Measurements from ENCODE around the gene PP2D1. TPM values are rescaled to one million over a fixed set of nuclear protein-coding genes. Genes with fewer than 3 reads are reported as not detected.

The PP2D1 gene
- total RNA-seq (2021) (not detected in 2 replicates), Bru-seq, nascent RNA (not detected), BruChase-seq, experiment 1, labeled RNA remaining after a 2-hour chase (percentile 3 among the genes with signal in this experiment), BruChase-seq, experiment 2, labeled RNA remaining after a 6-hour chase (not detected)
- long read RNA-seq, partial matches to known transcripts = 0 of 3 reads
- long read RNA-seq, other reads (novel, unspliced or antisense) = 3 of 3 reads

- Histone ChIP-seq H3K9me3 (ENCODE audit: low read depth, low read length, poor library complexity, severe bottlenecking) (no peaks in the 10 kb centered on the region), H3K27me3 (replicated peaks; ENCODE audit: insufficient read depth, low read depth, low read length, poor library complexity) (no peaks in the 10 kb centered on the region), H3K36me3 (ENCODE audit: insufficient read depth, low read length, poor library complexity, severe bottlenecking) (no peaks in the 10 kb centered on the region), H3K4me3 (ENCODE audit: low read depth, low read length, poor library complexity, severe bottlenecking) (no peak within 1 kb of the TSS), H3K4me1 (ENCODE audit: insufficient read depth, low read length, poor library complexity, severe bottlenecking) (no peaks in the 10 kb centered on the region), H3K27ac (ENCODE audit: low read depth, low read length, poor library complexity, severe bottlenecking) (no peak within 1 kb of the TSS)
- POLR2A ChIA-PET (ENCODE audit: low non-redundant PET) = no interaction called here
- BruUV-seq (replicated peaks) = no TSS peak
- CTCF ChIA-PET = no interaction called here
- intact Hi-C loops (cut with micrococcal nuclease; ENCODE audit: unreplicated experiment) = no loop called here
- DNase-seq (ENCODE audit: low spot score) = no peak
- TF ChIP-seq CTCF (conservative IDR thresholded peaks at IDR 0.05; ENCODE audit: low read depth, low read length) = no peak
- no peak for TF ChIP-seq EZH2 (IDR thresholded peaks at IDR 0.05; ENCODE audit: borderline replicate concordance, low read depth, low read length, poor library complexity, severe bottlenecking)
Measured at GRCh38 chr3:20012164-20012563, at the start of gene PP2D1. TSS of gene PP2D1 (minus strand) at chr3:20012264. CDS start at chr3:20012072, 192 bp downstream.

DNA sequence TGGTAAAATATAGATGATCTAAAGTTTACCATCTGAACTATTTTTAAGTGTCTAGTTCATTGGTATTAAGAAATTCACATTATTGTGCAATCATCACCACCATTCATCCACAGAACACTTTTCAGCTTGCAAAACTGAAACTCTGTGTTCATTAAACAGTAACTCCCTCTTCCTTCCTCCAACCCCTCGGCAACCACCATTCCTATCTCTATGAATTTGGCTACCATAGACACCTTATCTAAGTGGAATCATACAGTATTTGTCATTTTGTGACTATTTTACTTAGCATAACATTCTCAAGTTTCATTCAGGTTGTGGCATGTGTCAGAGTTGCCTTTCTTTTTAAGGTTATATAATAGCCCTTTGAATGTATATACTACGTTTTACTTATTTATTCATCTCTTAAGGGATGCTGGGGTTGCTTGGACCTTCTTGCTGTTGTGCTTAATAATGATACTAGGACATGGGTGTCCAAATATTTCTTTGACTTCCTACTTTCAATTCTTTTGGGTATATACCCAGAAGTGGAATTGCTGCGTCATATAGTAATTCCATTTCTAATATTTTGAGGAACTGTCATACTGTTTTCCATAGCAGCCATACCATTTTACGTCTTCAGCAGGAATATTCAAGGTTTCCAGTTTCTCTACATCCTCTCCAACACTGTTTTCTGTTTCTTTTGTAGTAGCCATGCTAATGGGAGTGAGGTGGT, 49.1 kb upstream of the PP2D1 start:
- POLR2A ChIA-PET (ENCODE audit: low non-redundant PET) = no interaction called here
- H3K27me3 ChIP-seq (replicated peaks; ENCODE audit: insufficient read depth, low read depth, low read length, poor library complexity) = no peaks in the 10 kb centered on the region
- intact Hi-C loops (cut with micrococcal nuclease; ENCODE audit: unreplicated experiment) = no loop called here
- BruUV-seq (replicated peaks) = no TSS peak
- H3K36me3 ChIP-seq (ENCODE audit: insufficient read depth, low read length, poor library complexity, severe bottlenecking) = no peaks in the 10 kb centered on the region
- DNase-seq (ENCODE audit: low spot score) = no peak
- TF ChIP-seq CTCF (conservative IDR thresholded peaks at IDR 0.05; ENCODE audit: low read depth, low read length) (no peak), EZH2 (IDR thresholded peaks at IDR 0.05; ENCODE audit: borderline replicate concordance, low read depth, low read length, poor library complexity, severe bottlenecking) (no peak)
- no peaks in the 10 kb centered on the region for H3K9me3 ChIP-seq (ENCODE audit: low read depth, low read length, poor library complexity, severe bottlenecking)
- H3K4me1 ChIP-seq (ENCODE audit: insufficient read depth, low read length, poor library complexity, severe bottlenecking) = no peaks in the 10 kb centered on the region
- no peak overlapping the region for H3K27ac ChIP-seq (ENCODE audit: low read depth, low read length, poor library complexity, severe bottlenecking)
- CTCF ChIA-PET = no interaction called here
- no peak overlapping the region for H3K4me3 ChIP-seq (ENCODE audit: low read depth, low read length, poor library complexity, severe bottlenecking)

- no TSS peak for BruUV-seq (replicated peaks)
- TF ChIP-seq EZH2 (IDR thresholded peaks at IDR 0.05; ENCODE audit: borderline replicate concordance, low read depth, low read length, poor library complexity, severe bottlenecking) (no peak), CTCF (conservative IDR thresholded peaks at IDR 0.05; ENCODE audit: low read depth, low read length) (no peak)
- Histone ChIP-seq H3K36me3 (ENCODE audit: insufficient read depth, low read length, poor library complexity, severe bottlenecking) (no peaks in the 10 kb centered on the region), H3K27ac (ENCODE audit: low read depth, low read length, poor library complexity, severe bottlenecking) (no peak overlapping the region), H3K27me3 (replicated peaks; ENCODE audit: insufficient read depth, low read depth, low read length, poor library complexity) (no peaks in the 10 kb centered on the region), H3K9me3 (ENCODE audit: low read depth, low read length, poor library complexity, severe bottlenecking) (no peaks in the 10 kb centered on the region), H3K4me1 (ENCODE audit: insufficient read depth, low read length, poor library complexity, severe bottlenecking) (no peaks in the 10 kb centered on the region), H3K4me3 (ENCODE audit: low read depth, low read length, poor library complexity, severe bottlenecking) (no peak overlapping the region)
- ChIA-PET POLR2A (ENCODE audit: low non-redundant PET) (no interaction called here), CTCF (no interaction called here)
- intact Hi-C loops (cut with micrococcal nuclease; ENCODE audit: unreplicated experiment) = no loop called here
- no peak for DNase-seq (ENCODE audit: low spot score)
Measured at GRCh38 chr3:20059929-20060328, 47.9 kb upstream of the PP2D1 start.

All from A673 (cell line).